ENCODE results near the gene GREM2. TPM values are rescaled to one million over a fixed set of nuclear protein-coding genes. Genes with fewer than 3 reads are reported as not detected.

Gene GREM2
- total and polyA plus RNA-seq, 3 donors from 2014 or later, result 0.37 to 1.8 (median 0.39) TPM

DNA sequence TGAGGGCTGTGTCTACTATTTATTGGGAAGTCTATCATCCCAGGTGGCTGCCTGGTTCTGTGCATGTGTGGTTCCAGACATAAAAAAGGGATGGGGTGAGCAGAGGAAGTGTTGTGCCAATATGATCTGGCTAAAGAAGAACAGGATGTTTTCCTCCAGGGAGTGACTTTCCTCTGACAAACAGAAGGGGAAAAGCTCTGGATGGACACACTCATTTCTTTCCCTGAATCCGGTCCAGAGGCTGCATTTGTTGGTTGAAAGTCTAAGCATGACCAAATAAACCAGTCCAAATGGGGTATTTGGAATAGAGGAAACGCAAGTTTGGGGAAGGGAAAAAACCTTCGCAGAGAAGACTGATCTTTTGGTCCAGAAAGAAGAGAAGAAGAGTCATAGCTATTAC lies 12.7 kb downstream of the GREM2 start:
- H3K4me1 ChIP-seq, result no peaks in the 10 kb centered on the region
- H3K27me3 ChIP-seq, result no peaks in the 10 kb centered on the region
- intact Hi-C loops (cut with DNase I; ENCODE audit: low total_unique reads), result no loop called here
- H3K4me3 ChIP-seq, result no peak overlapping the region
- no peaks in the 10 kb centered on the region for H3K36me3 ChIP-seq (ENCODE audit: low read depth, missing control alignments)
- no peaks in the 10 kb centered on the region for H3K9me3 ChIP-seq
- no peak overlapping the region for H3K27ac ChIP-seq
- 79 to 91% methylated on average over 3 of the region's 3 CpGs for WGBS, 2 donors
- DNase-seq, result no peak
- TF ChIP-seq POLR2A (IDR thresholded peaks at IDR 0.05), result no peak
- TF ChIP-seq, protein P1, sequence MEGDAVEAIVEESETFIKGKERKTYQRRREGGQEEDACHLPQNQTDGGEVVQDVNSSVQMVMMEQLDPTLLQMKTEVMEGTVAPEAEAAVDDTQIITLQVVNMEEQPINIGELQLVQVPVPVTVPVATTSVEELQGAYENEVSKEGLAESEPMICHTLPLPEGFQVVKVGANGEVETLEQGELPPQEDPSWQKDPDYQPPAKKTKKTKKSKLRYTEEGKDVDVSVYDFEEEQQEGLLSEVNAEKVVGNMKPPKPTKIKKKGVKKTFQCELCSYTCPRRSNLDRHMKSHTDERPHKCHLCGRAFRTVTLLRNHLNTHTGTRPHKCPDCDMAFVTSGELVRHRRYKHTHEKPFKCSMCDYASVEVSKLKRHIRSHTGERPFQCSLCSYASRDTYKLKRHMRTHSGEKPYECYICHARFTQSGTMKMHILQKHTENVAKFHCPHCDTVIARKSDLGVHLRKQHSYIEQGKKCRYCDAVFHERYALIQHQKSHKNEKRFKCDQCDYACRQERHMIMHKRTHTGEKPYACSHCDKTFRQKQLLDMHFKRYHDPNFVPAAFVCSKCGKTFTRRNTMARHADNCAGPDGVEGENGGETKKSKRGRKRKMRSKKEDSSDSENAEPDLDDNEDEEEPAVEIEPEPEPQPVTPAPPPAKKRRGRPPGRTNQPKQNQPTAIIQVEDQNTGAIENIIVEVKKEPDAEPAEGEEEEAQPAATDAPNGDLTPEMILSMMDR (IDR thresholded peaks at IDR 0.05), result no peak

DNA sequence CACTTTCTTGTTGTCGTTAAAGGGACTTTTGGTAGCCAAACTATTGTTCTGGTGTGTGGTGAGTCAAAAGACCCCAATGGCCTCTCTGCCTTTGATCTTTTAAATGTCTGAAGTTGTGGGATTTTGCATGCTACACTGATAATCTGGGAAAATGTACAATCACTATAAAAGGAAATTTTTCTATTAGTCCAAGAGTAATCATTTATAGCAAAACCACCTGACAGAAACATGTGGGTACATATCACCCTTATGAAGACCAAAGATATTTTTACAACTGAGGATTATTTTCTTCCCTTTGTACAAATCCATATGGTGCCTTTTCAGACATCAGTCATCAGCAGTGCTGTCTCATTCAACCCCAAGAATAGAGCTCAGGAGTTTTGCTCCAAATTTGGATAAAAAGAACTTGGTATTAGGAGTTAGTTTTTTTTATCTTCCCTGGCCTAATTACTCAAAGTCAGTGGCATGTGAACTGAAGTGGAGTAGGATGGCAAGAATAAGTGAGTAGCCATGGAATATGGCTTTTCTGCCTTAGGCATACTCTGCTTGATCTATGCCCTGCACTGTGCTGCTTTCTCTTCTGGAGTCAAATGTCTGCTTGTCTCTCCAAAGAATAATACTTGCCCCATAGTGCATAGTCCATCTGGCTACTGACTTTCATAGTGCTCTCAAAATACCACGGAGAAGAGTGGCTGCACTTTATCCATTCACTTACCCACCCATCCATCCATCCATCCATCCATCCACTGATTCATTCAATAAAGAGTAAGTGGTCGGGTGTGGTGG lies 13.5 kb downstream of the GREM2 start:
- H3K4me3 ChIP-seq, result no peak overlapping the region
- intact Hi-C loops (cut with DNase I; ENCODE audit: low total_unique reads), result no loop called here
- H3K9me3 ChIP-seq, result no peaks in the 10 kb centered on the region
- H3K4me1 ChIP-seq, result no peaks in the 10 kb centered on the region
- H3K27me3 ChIP-seq, result no peaks in the 10 kb centered on the region
- H3K27ac ChIP-seq, result no peak overlapping the region
- DNase-seq, result no peak
- H3K36me3 ChIP-seq (ENCODE audit: low read depth, missing control alignments), result no peaks in the 10 kb centered on the region
- no peak for TF ChIP-seq POLR2A (IDR thresholded peaks at IDR 0.05)
- TF ChIP-seq, protein P1 (IDR thresholded peaks at IDR 0.05), result no peak
- WGBS, 2 donors, result 74 to 86% methylated on average over 3 of the region's 3 CpGs

DNA sequence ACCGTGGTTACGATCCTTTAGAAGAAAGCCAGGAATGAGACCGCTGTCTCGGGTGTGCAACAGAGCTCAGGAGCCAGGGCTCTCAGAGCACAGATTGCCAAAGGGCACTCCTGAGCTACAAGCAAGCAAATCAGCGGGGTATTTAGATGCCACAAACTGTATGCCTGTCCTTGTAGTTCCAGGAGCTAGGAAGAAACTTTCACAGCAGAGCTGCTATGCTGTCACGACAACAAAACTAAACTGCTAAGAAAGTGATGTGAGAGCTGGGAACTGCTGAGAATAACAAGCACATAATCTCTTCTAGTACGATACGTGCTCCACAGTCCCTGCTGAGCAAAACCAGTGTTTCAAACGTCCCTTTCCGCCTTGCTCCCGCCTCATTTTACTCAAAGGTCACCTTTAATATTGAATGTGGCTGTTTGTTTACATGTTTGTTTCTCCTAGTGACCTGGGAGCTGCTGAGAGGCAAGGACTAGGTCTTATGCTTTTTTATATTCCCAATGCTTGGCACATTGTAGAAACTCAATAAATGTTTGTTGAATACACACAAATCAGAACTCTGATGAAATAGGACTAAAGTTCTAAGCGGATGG lies 14.7 kb downstream of the GREM2 start:
- TF ChIP-seq POLR2A (IDR thresholded peaks at IDR 0.05), result no peak
- TF ChIP-seq, protein P1 (IDR thresholded peaks at IDR 0.05), result no peak
- no peaks in the 10 kb centered on the region for H3K4me1 ChIP-seq
- 58 to 60% methylated on average over 12 of the region's 12 CpGs for WGBS, 2 donors
- H3K36me3 ChIP-seq (ENCODE audit: low read depth, missing control alignments), result no peaks in the 10 kb centered on the region
- H3K4me3 ChIP-seq, result no peak overlapping the region
- no peaks in the 10 kb centered on the region for H3K27me3 ChIP-seq
- H3K9me3 ChIP-seq, result no peaks in the 10 kb centered on the region
- DNase-seq, result no peak
- no peak overlapping the region for H3K27ac ChIP-seq
- intact Hi-C loops (cut with DNase I; ENCODE audit: low total_unique reads), result no loop called here

DNA sequence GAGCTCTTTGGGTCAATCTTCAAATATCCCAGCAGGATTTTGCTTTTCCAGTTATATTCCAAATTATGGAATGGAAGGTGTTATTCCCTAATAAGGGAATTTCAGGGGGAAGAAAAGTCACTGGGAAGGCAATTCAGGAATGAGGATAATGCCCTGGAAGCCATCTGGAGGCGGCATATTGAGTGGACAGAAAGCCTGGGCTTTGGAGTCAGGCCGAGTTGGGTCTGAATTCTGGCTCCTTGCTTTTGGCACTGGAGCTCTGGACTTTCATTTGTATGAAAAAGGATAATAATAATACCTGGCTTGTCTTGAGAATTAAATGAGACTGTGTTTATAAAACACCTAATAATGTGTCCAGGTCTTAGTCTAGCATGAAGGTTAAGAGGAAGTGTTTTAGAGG lies 16.5 kb downstream of the GREM2 start:
- no peaks in the 10 kb centered on the region for H3K4me1 ChIP-seq
- 75 to 84% methylated on average over 2 of the region's 2 CpGs for WGBS, 2 donors
- TF ChIP-seq, protein P1 (IDR thresholded peaks at IDR 0.05), result no peak
- no peak for TF ChIP-seq POLR2A (IDR thresholded peaks at IDR 0.05)

More for the DNA sequence above, 16.5 kb downstream of the GREM2 start:
- H3K4me3 ChIP-seq, result no peak overlapping the region
- no peaks in the 10 kb centered on the region for H3K36me3 ChIP-seq (ENCODE audit: low read depth, missing control alignments)
- H3K27me3 ChIP-seq, result no peaks in the 10 kb centered on the region
- no peaks in the 10 kb centered on the region for H3K9me3 ChIP-seq
- no peak overlapping the region for H3K27ac ChIP-seq
- no peak for DNase-seq
- intact Hi-C loops (cut with DNase I; ENCODE audit: low total_unique reads), result no loop called here
